CD4-positive, alpha-beta T cell treated with Interleukin-17A for 4 hours (primary cell): ENCODE results near the gene HACE1.
"Not testable (repeated sequence)": the region's sequence is repeated elsewhere in the genome, so short reads cannot be mapped to it uniquely, and the experiment has no call there.

ENCODE experiments used
- DNase-seq: peaks from one replicate; pipeline ENCODE4 v3.0.0-alpha.2; 2020; ENCODE audit warnings: mixed read lengths

HACE1 gene

GRCh38 chr6:104828478-104828877 is 31.2 kb downstream of the HACE1 start:
- no peak for DNase-seq

GRCh38 chr6:104820820-104821219 is 38.9 kb downstream of the HACE1 start:
- not testable (repeated sequence) for DNase-seq

DNA sequence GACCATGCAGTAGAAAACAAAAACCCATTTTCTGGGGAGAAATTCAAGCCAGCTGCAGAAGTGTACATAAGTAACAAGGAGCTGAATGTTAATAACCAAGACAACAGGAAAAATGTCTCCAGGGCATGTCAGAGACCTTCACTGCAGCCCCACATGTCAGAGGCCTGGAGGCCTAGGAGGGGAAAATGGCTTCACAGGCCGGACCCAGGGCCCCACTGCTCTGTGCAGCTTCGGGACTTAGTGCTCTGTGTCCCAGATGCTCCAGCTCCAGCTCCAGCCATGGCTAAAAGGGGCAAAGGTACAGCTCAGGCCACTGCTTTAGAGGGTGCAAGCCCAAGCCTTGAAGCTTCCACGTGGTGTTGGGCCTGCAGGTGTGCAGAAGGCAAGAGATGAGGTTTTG is 43.6 kb downstream of the HACE1 start:
- no peak for DNase-seq

GRCh38 chr6:104814743-104815142 is 45.0 kb downstream of the HACE1 start:
- no peak for DNase-seq

- DNase-seq = no peak
Measured at GRCh38 chr6:104813552-104813951, 46.2 kb downstream of the HACE1 start.

DNA sequence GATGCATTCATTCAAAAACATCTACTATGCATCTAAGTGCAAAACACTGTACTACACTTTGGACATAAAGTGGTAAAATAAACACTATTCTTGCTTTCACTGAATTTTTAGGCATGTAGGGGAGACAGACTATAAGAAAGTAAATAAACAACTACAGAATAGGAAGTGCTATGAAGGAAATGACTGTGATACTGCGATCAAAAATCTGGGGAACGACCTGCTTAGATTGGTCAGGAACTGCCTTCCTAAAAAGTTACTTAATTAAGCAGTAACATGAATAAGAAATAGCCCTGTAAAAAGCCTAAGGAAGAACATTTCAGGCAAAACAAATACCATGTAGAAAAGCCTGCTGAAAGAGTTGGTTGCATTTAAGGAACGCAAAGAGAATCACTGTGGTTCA is 50.6 kb downstream of the HACE1 start:
- DNase-seq = no peak

DNA sequence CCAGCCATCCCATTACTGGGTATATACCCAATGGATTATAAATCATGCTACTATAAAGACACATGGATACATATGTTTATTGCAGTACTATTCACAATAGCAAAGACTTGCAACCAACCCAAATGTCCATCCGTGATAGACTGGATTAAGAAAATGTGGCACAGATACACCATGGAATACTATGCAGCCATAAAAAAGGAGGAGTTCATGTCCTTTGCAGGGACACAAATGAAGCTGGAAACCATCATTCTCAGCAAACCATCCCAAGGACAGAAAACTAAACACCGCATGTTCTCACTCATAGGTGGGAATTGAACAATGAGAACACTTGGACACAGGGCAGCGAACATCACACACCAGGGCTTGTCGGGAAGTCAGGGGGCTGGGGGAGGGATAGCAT is 54.4 kb downstream of the HACE1 start:
- not testable (repeated sequence) for DNase-seq

- no peak for DNase-seq
Measured at GRCh38 chr6:104799134-104799657, 60.5 kb downstream of the HACE1 start.

- DNase-seq = no peak
Measured at GRCh38 chr6:104796031-104796785, 63.5 kb downstream of the HACE1 start.

DNA sequence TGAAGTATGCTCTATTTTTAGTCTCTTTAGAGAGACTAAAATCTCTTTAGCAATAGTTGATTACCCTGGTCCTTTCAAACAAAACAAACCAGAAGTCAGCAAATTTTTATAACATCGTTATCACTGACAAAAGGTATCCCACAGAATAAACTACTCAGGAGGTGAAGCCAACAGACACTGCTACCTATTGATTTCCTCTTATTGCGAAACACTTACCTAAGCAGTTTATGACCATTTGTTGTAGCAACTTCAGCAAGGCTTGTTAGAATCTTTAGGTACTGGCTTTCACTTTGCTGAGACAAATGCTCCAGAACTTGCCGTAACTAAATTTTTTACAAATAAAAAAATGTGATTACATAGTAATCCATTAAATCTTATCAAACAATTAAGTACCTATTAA is 64.4 kb downstream of the HACE1 start:
- no peak for DNase-seq

GRCh38 chr6:104789770-104790190 is 69.9 kb downstream of the HACE1 start:
- DNase-seq = no peak

DNA sequence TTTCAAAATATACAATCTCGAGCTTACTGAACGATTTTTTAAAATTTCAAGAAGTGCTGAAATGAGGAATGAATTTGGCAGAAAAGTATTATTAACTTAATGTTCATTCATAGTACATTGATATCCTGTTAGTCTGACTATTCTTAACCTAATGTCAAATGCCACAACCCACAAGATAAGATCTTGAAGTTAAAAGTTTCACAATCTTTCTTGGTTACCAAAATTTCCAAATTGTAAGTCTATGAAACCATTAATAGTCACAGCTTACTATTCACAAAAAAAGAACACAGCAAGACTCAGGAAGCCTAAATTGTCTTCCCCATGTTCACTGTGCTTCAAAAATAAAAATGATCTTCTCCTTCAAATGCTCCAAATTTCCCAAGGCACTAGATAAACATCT is 71.3 kb downstream of the HACE1 start:
- no peak for DNase-seq

DNA sequence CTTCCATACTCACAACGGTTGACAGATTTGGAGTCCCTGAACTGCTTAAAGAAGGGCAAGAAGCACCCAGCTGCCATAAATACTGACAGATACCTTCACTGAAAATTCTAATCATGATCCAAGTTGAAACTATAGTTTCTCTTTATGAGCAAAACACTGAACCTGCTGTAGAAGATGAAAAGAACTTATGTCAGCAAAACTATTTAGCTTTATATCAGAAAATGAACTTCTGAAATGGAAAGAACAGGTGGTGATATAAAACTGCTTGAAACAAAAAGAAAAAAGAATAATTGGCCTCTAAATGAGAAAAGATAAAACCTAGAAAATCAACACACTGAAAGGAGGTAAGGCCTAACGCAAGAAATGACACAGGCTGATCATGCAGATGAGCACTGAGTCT is 72.4 kb downstream of the HACE1 start:
- no peak for DNase-seq

DNA sequence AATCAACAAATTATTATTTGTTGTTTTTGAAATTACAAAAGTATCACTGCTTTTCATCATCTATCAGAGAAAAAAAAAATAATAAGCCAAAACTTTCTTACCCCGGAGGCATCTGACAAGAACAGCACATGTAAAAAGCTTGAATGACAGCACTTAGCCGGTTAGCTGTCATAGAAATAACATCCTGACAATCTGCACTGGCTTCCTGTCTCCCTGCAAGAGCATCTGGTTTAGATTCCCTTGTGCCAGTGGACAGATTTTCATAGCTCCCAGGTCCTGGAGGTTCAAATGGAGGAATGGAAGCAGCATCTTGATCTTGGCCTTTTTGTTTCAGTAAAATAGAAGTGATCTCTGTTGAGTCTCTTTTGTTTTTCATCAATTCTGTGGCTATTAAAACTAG is 74.8 kb downstream of the HACE1 start:
- DNase-seq = no peak

- DNase-seq = no peak
Measured at GRCh38 chr6:104771258-104771832, 88.4 kb downstream of the HACE1 start.

GRCh38 chr6:104768906-104769305 is 90.8 kb downstream of the HACE1 start:
- DNase-seq = no peak

DNA sequence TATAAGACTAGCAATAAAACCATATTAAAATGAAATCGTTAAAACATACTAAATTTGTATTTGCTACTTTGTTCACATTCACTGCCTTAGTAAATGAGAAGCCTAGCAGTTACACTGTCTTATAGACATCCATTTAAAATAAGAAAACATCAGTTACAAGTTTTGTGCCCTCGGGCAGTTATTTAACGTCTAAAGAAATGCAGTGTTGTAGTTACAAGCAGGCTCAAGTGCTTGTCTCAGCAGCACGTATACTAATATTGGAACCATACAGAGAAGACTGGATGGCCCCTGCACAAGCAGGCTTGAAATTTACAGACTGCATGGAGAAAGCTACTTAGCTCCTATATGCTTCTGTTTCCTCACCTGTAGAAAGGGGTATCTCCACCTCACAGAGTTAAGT is 93.1 kb downstream of the HACE1 start:
- DNase-seq = no peak

DNA sequence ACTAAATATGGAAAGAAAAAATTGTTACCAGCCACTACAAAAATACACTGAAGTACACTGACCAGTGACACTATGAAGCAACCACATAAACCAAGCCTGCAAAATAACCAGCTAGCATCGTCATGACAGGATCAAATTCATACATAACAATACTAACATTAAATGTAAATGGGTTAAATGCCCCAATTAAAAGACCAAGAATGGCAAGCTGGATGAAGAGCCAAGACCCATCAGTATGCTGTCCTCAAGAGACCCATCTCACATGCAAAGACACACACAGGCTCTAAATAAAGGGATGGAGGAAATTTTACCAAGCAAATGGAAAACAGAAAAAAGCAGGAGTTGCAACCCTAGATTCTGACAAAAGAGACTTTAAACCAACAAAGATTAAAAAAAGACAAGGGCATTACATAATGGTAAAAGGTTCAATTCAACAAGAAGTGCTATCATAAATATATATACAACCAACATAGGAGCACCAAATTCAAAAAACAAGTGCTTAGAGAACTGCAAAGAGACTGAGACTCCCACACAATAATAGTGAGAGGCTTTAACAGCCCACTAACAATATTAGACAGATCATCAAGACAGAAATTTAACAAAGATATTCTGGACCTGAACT is 104.8 kb downstream of the HACE1 start:
- no peak for DNase-seq

DNA sequence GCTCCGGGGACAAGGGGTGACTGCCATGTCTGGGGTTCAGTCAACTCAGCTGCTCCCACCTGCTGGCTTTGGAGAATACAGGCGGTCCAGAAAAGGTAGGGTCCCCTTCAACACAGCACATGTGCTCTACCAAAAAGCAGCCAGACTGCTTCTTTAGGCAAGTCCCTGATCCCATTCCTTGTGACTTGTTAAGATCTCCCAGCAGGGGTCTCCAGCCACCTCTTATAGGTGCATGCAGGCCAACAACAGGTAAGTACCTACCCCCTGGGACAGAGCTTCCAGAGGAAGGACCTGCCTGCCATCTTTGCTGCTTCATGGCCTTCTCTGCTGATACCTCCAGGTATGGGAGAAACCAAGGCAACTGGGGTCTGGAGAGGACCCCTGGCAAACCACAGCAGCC is 106.5 kb downstream of the HACE1 start:
- no peak for DNase-seq

DNA sequence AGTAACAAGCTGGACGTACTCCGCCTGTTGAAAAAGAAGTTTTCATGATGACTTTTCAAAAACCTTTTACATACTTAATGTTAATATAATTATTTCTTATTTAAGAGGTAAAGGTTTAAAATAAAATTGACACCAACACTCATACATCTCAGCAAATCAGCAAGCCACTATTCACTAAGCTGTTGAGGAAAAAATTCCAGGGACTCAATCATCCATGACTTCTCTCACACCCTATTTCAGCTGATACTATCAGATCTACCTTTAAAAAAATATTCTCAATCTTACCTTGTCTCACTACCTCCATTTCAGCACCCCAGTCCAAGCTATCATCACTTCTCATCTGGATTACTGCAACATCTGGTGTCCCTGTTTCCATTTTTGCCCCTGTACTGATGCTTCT is 109.3 kb downstream of the HACE1 start:
- no peak for DNase-seq

- DNase-seq = not testable (repeated sequence)
Measured at GRCh38 chr6:104739124-104739523, 120.6 kb downstream of the HACE1 start.

DNA sequence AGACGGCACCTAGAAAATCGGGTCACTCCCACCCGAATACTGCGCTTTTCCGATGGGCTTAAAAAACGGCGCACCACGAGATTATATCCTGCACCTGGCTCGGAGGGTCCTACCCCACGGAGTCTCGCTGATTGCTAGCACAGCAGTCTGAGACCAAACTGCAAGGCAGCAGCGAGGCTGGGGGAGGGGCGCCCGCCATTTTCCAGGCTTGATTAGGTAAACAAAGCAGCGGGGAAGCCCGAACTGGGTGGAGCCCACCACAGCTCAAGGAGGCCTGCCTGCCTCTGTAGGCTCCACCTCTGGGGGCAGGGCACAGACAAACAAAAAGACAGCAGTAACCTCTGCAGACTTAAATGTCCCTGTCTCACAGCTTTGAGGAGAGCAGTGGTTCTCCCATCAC is 122.2 kb downstream of the HACE1 start:
- not testable (repeated sequence) for DNase-seq

- no peak for DNase-seq
Measured at GRCh38 chr6:104736545-104736944, 123.2 kb downstream of the HACE1 start.

- DNase-seq = no peak
Measured at GRCh38 chr6:104730450-104730849, 129.3 kb downstream of the HACE1 start.
